CD4-positive, alpha-beta T cell treated with Interleukin-21 for 1 hour (primary cell): Measurements from ENCODE around the gene SLC6A3.

Source experiments
- DNase-seq: peaks from one replicate; pipeline ENCODE4 v3.0.0-alpha.2; 2020

SLC6A3 gene

GRCh38 chr5:1345876-1346626 lies 99.2 kb downstream of the SLC6A3 start:
- DNase-seq = no peak

GRCh38 chr5:1344975-1345838 lies 100.0 kb downstream of the SLC6A3 start, which contains the start of gene CLPTM1L:
TSS of gene CLPTM1L (minus strand) at chr5:1345099. CDS start at chr5:1344841, 258 bp downstream.
- peak; percentile 89 for DNase-seq

GRCh38 chr5:1343931-1344901 lies 101.0 kb downstream of the SLC6A3 start:
- DNase-seq = no peak

- no peak for DNase-seq
These were observed 101.9 kb downstream of the SLC6A3 start for GRCh38 chr5:1343315-1343751.
